Measurements from ENCODE around the gene ZFAND4. TPM values are rescaled to one million over a fixed set of nuclear protein-coding genes. Genes with fewer than 3 reads are reported as not detected.
"Not testable (repeated sequence)": the region's sequence is repeated elsewhere in the genome, so short reads cannot be mapped to it uniquely, and the experiment has no call there.

The ZFAND4 gene
- total RNA-seq, 2 experiments from 2014 or later, result 22.3 to 24.3 TPM

DNA sequence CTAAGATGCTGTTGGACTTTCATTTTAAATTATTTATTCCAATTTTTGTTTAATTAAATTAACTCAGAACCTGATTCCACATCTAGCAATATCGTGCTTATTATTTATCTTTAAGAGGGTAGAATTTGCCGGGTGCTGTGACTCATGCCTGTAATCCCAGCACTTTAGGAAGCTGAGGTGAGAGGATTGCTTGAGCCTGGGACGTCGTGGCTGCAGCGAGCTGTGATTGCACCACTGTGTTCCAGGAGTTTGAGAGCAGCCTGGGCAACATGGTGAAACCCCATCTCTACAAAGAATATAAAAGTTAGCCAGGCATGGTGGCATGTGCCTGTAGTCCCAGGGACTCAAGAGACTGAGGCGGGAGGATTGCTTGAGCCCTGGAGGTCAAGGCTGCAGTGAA is 47.8 kb downstream of the ZFAND4 start:
- no peaks in the 10 kb centered on the region for H3K4me1 Mint-ChIP-seq
- no peak overlapping the region for H3K27ac Mint-ChIP-seq
- H3K36me3 Mint-ChIP-seq, result peaks cover 30% of the 10 kb centered on the region
- ATAC-seq (ENCODE audit: low read depth) (no peak), DNase-seq (no peak)
- H3K27me3 Mint-ChIP-seq, result no peaks in the 10 kb centered on the region
- H3K4me3 Mint-ChIP-seq, result no peak overlapping the region
- POLR2A ChIA-PET, result no interaction called here
- H3K9me3 Mint-ChIP-seq, result no peaks in the 10 kb centered on the region

DNA sequence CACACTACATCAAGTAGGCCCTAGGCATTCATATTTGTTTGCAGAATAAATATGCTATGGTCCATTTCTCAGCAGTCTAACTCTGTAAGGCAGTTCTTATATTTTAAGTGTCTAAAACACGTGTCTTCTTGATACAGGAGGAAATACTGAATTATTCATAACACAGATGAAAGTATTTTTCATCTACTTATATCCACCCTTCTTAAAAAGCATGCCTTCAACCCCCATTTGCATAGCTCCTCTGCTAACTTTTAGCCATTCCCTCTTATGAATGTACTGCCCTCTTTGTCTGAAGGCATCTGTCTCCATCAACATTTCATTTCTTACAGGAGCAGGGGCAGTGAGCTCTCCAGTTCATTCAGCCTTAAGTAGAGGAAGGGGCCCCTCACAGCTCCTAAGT is 57.7 kb downstream of the ZFAND4 start:
- no peak for DNase-seq
- no peaks in the 10 kb centered on the region for H3K9me3 Mint-ChIP-seq
- H3K4me1 Mint-ChIP-seq, result no peaks in the 10 kb centered on the region
- H3K36me3 Mint-ChIP-seq, result peaks cover 25% of the 10 kb centered on the region
- no peak overlapping the region for H3K4me3 Mint-ChIP-seq
- POLR2A ChIA-PET, result no interaction called here
- no peak for ATAC-seq (ENCODE audit: low read depth)
- no peaks in the 10 kb centered on the region for H3K27me3 Mint-ChIP-seq
- no peak overlapping the region for H3K27ac Mint-ChIP-seq

DNA sequence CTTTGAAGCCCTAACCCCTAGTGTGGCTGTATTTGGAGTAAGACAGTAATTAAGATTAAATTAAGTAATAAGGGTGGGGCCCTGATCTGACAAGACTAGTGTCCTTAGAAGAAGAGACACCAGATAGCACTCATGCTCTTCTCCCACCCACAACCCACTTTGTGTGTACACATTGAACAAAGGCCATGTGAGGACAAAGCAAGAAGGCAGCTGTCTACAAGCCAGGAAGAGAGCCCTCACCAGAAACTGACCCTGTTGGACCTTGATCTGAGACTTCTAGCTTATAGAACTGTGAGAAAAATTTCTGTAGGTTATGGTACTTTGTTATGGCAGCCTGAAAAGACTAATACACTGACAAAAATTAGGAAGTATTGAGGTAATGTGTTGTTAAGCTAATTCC is 59.8 kb downstream of the ZFAND4 start:
- no peaks in the 10 kb centered on the region for H3K4me1 Mint-ChIP-seq
- H3K27me3 Mint-ChIP-seq, result no peaks in the 10 kb centered on the region
- ATAC-seq (ENCODE audit: low read depth) (no peak), DNase-seq (no peak)
- H3K27ac Mint-ChIP-seq, result no peak overlapping the region
- no peaks in the 10 kb centered on the region for H3K9me3 Mint-ChIP-seq
- POLR2A ChIA-PET, result no interaction called here
- H3K36me3 Mint-ChIP-seq, result peaks cover 22% of the 10 kb centered on the region
- H3K4me3 Mint-ChIP-seq, result no peak overlapping the region

DNA sequence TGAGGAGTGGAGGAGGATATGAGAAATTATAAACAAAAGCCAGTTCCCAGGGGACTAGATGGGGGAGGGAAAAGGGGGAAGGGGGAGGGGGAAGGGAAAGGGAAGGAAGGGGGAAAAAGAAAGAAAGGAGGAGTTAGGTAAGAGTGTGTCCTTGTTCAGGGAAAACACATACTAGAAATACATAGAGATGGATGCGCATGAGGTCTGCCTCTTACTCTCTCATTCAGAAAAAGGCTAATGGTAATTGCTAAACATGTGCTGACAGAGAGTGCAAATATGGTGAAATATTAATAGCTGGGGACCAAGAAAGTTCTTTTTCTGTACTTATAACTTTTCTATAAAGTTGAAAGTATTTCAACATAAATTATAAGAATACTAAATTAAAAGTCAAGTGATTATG is 64.5 kb downstream of the ZFAND4 start:
- Mint-ChIP-seq H3K27me3 (peaks cover 3% of the 10 kb centered on the region), H3K36me3 (peaks cover 20% of the 10 kb centered on the region), H3K27ac (no peak overlapping the region), H3K4me3 (no peak overlapping the region), H3K9me3 (no peaks in the 10 kb centered on the region), H3K4me1 (no peaks in the 10 kb centered on the region)
- ATAC-seq (ENCODE audit: low read depth), result no peak
- DNase-seq, result no peak
- POLR2A ChIA-PET, result no interaction called here

DNA sequence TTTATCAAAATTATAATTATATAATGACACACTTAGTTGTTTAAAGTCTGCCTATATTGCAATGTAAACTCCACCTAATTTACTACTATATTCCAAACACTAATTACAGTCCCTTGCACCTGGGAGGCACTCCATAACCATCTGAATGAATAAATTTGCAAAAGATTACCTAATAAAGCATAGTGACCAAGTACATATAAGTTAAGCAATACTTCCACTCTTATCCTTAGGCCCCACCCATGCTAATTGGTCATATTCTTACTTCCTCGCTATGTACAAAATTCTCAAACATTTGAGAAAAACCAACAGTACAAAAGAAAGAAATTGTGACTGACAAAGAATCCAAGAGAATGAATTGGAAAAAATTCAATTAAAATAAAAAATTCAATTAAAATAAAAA is 65.3 kb downstream of the ZFAND4 start:
- H3K4me1 Mint-ChIP-seq, result no peaks in the 10 kb centered on the region
- DNase-seq (no peak), ATAC-seq (ENCODE audit: low read depth) (no peak)
- peaks cover 7% of the 10 kb centered on the region for H3K27me3 Mint-ChIP-seq
- H3K9me3 Mint-ChIP-seq, result no peaks in the 10 kb centered on the region
- H3K27ac Mint-ChIP-seq, result no peak overlapping the region
- peaks cover 14% of the 10 kb centered on the region for H3K36me3 Mint-ChIP-seq
- POLR2A ChIA-PET, result no interaction called here
- H3K4me3 Mint-ChIP-seq, result no peak overlapping the region

DNA sequence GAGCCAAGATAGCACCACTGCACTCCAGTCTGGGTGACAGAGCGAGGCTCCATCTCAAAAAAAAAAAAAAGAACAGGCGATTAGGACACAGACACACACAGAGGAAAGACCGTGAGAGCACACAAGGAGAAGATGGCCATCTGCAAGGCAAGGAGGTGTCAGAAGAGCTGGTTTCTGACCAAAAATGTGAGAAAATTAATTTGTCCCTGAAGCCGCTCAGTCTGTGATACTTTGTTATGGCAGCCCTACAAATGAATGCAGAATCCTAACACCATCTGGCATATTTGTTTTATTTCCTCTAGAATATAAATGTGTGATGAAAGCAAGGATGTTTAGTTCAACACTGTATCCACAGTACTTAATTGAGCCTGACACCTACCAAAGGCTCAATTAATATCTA is 69.7 kb downstream of the ZFAND4 start:
- Mint-ChIP-seq H3K4me3 (no peak overlapping the region), H3K4me1 (peaks cover 9% of the 10 kb centered on the region), H3K9me3 (peaks cover 9% of the 10 kb centered on the region), H3K27ac (no peak overlapping the region), H3K27me3 (peaks cover 30% of the 10 kb centered on the region), H3K36me3 (peaks cover 7% of the 10 kb centered on the region)
- POLR2A ChIA-PET, result no interaction called here
- ATAC-seq (ENCODE audit: low read depth), result no peak
- no peak for DNase-seq

DNA sequence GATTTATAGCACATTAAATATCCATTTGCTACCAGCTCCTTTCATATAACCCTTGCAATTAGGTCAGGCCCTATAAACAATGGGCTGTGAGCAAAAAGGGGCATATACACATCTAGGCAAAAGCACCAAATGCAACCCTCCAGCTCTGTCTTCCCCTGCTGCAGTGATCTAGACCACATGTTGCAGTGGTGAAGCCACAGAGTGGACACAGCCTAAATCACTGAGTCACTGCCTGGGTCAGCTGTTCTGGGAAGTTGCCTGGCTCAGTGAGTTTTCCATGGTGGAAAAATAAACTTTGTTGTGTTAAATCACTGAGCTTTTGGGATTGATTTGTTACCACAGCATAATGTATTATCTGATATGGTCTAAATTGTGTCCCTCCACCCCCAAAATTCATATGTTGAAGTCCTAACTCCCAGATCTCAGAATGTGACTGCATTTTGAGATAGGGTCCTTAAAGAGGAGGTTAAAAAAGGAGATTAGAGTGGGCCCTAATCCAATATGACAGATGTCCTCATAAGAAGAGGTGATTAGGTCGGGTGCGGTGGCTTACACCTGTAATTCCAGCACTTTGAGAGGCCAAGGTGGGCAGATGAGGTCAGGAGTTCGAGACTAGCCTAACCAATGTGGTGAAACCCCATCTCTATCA is 70.4 kb downstream of the ZFAND4 start:
- Mint-ChIP-seq H3K4me3 (no peak overlapping the region), H3K36me3 (peaks cover 7% of the 10 kb centered on the region), H3K9me3 (peaks cover 9% of the 10 kb centered on the region), H3K27ac (no peak overlapping the region), H3K4me1 (peaks cover 9% of the 10 kb centered on the region), H3K27me3 (peaks cover 30% of the 10 kb centered on the region)
- DNase-seq (no peak), ATAC-seq (ENCODE audit: low read depth) (no peak)
- POLR2A ChIA-PET, result no interaction called here

DNA sequence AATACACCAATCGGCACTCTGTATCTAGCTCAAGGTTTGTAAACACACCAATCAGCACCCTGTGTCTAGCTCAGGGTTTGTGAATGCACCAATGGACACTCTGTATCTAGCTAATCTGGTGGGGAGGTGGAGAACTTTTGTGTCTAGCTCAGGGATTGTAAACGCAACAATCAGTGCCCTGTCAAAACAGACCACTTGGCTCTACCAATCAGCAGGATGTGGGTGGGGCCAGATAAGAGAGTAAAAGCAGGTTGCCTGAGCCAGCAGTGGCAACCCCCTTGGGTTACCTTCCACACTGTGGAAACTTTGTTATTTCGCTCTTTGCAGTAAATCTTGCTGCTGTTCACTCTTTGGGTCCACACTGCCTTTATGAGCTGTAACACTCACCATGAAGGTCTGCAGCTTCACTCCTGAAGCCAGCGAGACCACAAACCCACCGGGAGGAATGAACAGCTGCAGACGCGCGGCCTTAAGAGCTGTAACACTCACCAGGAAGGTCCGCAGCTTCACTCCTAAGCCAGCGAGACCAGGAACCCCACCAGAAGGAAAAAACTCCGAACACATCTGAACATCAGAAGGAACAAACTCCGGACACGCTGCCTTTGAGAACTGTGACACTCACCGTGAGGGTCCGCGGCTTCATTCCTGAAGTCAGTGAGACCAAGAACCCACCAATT is 71.2 kb downstream of the ZFAND4 start:
- H3K9me3 Mint-ChIP-seq; H3K27ac Mint-ChIP-seq; POLR2A ChIA-PET; H3K36me3 Mint-ChIP-seq; ATAC-seq (ENCODE audit: low read depth); H3K4me1 Mint-ChIP-seq; DNase-seq: not testable (repeated sequence)
- peak overlapping the region; percentile 67 for H3K4me3 Mint-ChIP-seq
- peaks cover 30% of the 10 kb centered on the region for H3K27me3 Mint-ChIP-seq

DNA sequence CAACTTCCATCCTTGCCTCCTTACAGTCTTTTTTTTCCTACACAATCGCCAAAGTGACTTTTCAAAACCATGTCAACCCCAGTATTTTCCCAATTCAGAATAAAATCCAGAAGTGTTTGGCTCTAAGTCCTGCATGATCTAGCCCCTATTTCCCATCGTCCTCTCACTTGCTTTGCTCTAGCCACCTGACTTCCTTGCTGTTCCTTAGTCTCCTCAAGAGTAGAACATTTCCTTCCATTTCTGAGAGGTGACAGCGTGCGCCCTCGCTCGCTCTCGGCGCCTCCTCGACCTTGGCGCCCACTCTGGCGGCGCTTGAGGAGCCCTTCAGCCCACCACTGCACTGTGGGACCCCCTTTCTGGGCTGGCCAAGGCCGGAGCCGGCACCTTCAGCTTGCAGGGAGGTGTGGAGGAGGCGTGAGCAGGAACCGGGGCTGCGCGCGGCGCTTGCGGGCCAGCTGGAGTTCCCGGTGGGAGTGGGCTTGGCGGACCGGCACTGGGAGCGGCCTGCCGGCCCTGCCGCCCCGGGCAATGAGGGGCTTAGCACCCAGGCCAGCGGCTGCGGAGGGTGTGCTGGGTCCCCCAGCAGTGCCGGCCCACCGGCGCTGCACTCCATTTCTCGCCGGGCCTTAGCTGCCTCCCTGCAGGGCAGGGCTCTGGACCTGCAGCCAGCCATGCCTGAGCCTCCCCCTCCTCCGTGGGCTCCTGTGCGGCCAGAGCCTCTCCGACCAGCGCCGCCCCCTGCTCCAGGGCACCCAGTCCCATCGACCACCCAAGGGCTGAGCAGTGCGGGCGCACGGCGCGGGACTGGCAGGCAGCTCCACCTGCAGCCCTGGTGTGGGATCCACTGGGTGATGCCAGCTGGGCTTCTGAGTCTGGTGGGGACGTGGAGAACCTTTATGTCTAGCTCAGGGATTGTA is 72.0 kb downstream of the ZFAND4 start:
- peak; percentile 33 for ATAC-seq (ENCODE audit: low read depth)
- H3K9me3 Mint-ChIP-seq, POLR2A ChIA-PET, H3K4me1 Mint-ChIP-seq, H3K36me3 Mint-ChIP-seq, H3K27ac Mint-ChIP-seq: not testable (repeated sequence)
- peak; percentile 49 for DNase-seq
- Mint-ChIP-seq H3K4me3 (peak overlapping the region; percentile 67), H3K27me3 (peaks cover 33% of the 10 kb centered on the region)

DNA sequence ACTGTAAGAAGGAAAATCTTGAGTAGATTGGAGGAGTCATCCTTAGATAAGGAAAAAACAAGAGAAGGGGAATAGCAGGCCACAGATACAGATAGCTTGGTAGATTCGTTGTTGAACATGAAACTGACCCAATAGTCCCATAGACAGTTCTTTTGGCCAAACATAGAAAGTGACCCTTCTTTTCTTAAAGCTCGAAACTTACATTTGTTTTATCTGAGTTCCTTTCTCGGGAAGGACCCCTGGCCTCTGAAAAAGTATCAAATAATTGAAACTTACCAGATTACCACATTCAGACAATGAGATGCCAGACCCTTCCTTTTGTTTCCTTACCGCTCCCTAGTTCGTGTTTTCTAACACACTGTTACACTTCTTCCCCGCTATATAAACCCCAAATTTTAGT is 72.9 kb downstream of the ZFAND4 start:
- DNase-seq (no peak), ATAC-seq (ENCODE audit: low read depth) (no peak)
- Mint-ChIP-seq H3K4me1 (peaks cover 14% of the 10 kb centered on the region), H3K4me3 (no peak overlapping the region), H3K36me3 (peaks cover 7% of the 10 kb centered on the region), H3K9me3 (peaks cover 9% of the 10 kb centered on the region), H3K27ac (no peak overlapping the region), H3K27me3 (peaks cover 33% of the 10 kb centered on the region)
- POLR2A ChIA-PET, result no interaction called here

DNA sequence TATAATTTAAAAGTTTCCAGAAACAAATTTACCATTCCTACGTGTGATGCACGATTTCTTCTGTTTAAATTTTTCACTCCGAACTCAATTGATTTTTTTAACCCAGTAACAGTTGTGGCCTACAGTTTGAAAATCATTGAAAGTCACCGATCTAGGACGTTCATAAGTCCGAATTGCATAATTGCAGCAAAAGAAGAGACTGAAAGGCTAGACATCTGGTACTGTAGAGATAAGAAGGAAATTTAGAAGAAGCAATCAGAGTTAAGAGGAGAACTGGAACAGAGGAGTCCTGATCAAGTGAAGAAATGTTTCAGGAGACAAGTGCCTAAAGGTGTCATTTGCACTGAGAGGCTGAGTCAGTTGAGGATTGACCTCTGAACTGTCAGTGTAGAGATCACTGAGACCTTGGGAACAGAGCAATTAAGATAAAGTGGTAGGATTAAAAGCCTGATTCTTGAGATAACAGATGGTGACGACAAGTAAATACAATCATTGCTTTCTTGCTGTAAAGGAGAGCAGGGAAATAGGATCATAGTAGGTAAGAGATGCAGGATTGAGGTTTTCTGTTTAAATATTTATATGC is 73.5 kb downstream of the ZFAND4 start:
- Mint-ChIP-seq H3K27me3 (peaks cover 33% of the 10 kb centered on the region), H3K4me3 (no peak overlapping the region), H3K9me3 (peaks cover 9% of the 10 kb centered on the region), H3K27ac (no peak overlapping the region), H3K4me1 (peaks cover 14% of the 10 kb centered on the region), H3K36me3 (peaks cover 7% of the 10 kb centered on the region)
- ATAC-seq (ENCODE audit: low read depth) (no peak), DNase-seq (no peak)
- POLR2A ChIA-PET, result no interaction called here

DNA sequence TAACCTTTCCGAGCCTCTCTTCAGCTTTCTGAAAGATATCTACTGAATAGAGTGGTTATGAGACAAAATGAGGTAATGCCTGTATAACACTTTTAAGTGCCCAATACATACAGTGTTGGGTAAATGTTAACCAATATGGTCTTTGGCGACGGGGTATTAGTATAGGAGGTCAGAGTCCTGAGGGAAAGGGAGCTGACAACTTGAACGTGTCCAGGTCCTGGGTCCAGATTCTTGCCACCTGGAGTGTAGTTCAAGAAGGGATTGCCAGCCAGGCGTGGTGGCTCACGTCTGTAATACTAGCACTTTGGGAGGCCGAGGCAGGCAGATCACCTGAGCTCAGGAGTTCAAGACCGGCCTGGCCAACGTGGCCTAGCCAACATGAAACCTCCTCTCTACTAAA is 76.0 kb downstream of the ZFAND4 start:
- peaks cover 8% of the 10 kb centered on the region for H3K36me3 Mint-ChIP-seq
- H3K27me3 Mint-ChIP-seq, result peaks cover 22% of the 10 kb centered on the region
- ATAC-seq (ENCODE audit: low read depth), result no peak
- H3K9me3 Mint-ChIP-seq, result peaks cover 9% of the 10 kb centered on the region
- peaks cover 33% of the 10 kb centered on the region for H3K4me1 Mint-ChIP-seq
- POLR2A ChIA-PET, result interaction anchor here (0.7 kb wide), 1 partner anchor 409 kb away, joined by 3 read pairs; no protein-coding TSS in a partner anchor
- H3K27ac Mint-ChIP-seq, result no peak overlapping the region
- DNase-seq, result no peak
- H3K4me3 Mint-ChIP-seq, result no peak overlapping the region
